DND-41 (cell line): ENCODE measurements around the gene KLHL6.

Experiments
- ATAC-seq: fragments of 200-7000 bp; cut with Tn5 transposase; 3 replicates; pipeline ENCODE4 v1.9.1; 2021; ENCODE audit warnings: low read depth; ENCODE audit not compliant: insufficient read depth
- DNase-seq: peaks from one replicate; pipeline ENCODE4 v3.0.0-alpha.2; 2020
- H2AFZ ChIP-seq: 2 replicates; pipeline ENCODE4 v1.6.0; 2012; ENCODE audit warnings: low read depth, low read length
- H3K27ac ChIP-seq: 2 replicates; pipeline ENCODE4 v1.5.1; 2012; ENCODE audit warnings: low read length, inconsistent platforms
- H3K27me3 ChIP-seq: fragments of 200-600 bp; sonication (generic); 2 replicates; pipeline ENCODE4 v1.6.0; 2012; ENCODE audit warnings: low read length, mild to moderate bottlenecking, inconsistent platforms; ENCODE audit not compliant: insufficient read depth, poor library complexity
- H3K36me3 ChIP-seq: 2 replicates; pipeline ENCODE4 v1.5.1; 2012; ENCODE audit warnings: low read length, inconsistent platforms; ENCODE audit not compliant: insufficient read depth
- H3K4me1 ChIP-seq: 2 replicates; pipeline ENCODE4 v1.5.1; 2012; ENCODE audit warnings: mild to moderate bottlenecking, low read length; ENCODE audit not compliant: insufficient read depth
- H3K4me2 ChIP-seq: 2 replicates; pipeline ENCODE4 v1.6.0; 2012; ENCODE audit warnings: mild to moderate bottlenecking, moderate library complexity, low read length, inconsistent platforms; ENCODE audit not compliant: insufficient read depth
- H3K4me3 ChIP-seq, 2 experiments: fragments of 200-600 bp in 1 of 2; shearing (Covaris generic) in 1 of 2; 2 replicates each; pipeline ENCODE4 v1.5.1; 2012 to 2016; ENCODE audit warnings: inconsistent platforms in 2 of 2, low read length in 2 of 2, mild to moderate bottlenecking in 2 of 2, low read depth in 1 of 2, moderate library complexity in 1 of 2
- H3K79me2 ChIP-seq: 2 replicates; pipeline ENCODE4 v1.6.0; 2012; ENCODE audit warnings: low read length, inconsistent platforms; ENCODE audit not compliant: insufficient read depth
- H3K9ac ChIP-seq: 2 replicates; pipeline ENCODE4 v1.6.0; 2012; ENCODE audit warnings: low read depth, mild to moderate bottlenecking, inconsistent platforms, low read length, moderate library complexity
- H3K9me3 ChIP-seq: 2 replicates; pipeline ENCODE4 v1.5.1; 2012; ENCODE audit warnings: low read length, moderate library complexity, mild to moderate bottlenecking, inconsistent platforms; ENCODE audit not compliant: insufficient read depth, severe bottlenecking
- H4K20me1 ChIP-seq: 2 replicates; pipeline ENCODE4 v1.6.0; 2012; ENCODE audit warnings: low read length; ENCODE audit not compliant: insufficient read depth
- CTCF ChIP-seq: IDR thresholded peaks from 2 replicates; pipeline ENCODE4 v1.5.1; 2012; ENCODE audit warnings: borderline replicate concordance, low read length, moderate library complexity, mild to moderate bottlenecking; ENCODE audit not compliant: poor library complexity, severe bottlenecking; ENCODE audit errors: extremely low read depth
- EZH2 ChIP-seq: IDR thresholded peaks from 3 replicates; pipeline ENCODE4 v1.6.1; 2012; ENCODE audit warnings: borderline replicate concordance, low read depth, mild to moderate bottlenecking, moderate library complexity, low read length, inconsistent platforms; ENCODE audit not compliant: severe bottlenecking

Gene KLHL6

DNA sequence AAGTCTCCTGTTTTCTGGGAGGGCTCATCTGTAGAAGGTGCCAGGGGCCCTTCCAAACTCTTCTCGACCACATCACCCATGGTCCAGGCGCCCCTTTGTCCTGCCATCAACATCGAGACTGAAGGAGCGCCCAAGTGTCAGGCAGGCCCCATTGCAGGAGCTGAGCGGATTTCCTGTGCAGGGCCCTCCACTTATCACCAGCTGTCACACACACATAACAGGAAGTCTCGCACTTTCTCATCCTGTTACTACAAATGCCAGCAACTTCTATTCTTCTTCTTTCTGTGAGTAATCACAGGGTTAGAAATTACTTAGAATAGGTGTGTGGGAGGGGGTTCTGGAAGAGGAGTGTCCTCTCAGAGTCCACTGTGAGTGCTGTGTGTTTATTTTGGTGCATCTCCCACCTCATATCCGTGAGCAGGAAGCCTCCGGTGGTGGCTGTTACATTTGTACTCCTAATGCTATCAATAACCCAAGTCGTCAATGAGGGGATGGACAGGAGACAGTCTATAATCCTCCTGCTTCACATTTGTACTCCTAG is at the start of gene KLHL6:
Gene KLHL6, minus strand, starts transcription at position 166 of the 541 bp plus-strand sequence. Its CDS starts 53 bp downstream, at position 113.
- ATAC-seq (peak; percentile 98), DNase-seq (peak; percentile 80)
- Histone ChIP-seq H3K4me2 (peak within 1 kb of the TSS; percentile 79), H2AFZ (peak within 1 kb of the TSS; percentile 100), H3K9ac (peak within 1 kb of the TSS; percentile 77), H3K27me3 (no peaks in the 10 kb centered on the region), H3K79me2 (peaks cover 43% of the 10 kb centered on the region), H3K9me3 (no peaks in the 10 kb centered on the region), H4K20me1 (no peaks in the 10 kb centered on the region), H3K4me1 (peaks cover 43% of the 10 kb centered on the region), H3K27ac (peak within 1 kb of the TSS; percentile 94), H3K36me3 (no peaks in the 10 kb centered on the region), H3K4me3 (peak within 1 kb of the TSS; percentile 41 to 67)
- peak; percentile 5 for TF ChIP-seq CTCF
- no peak for TF ChIP-seq EZH2

GRCh38 chr3:183597959-183598358 is 42.5 kb upstream of the KLHL6 start:
- Histone ChIP-seq H2AFZ (no peak overlapping the region), H3K4me3 (no peak overlapping the region), H4K20me1 (no peaks in the 10 kb centered on the region), H3K79me2 (no peaks in the 10 kb centered on the region), H3K9me3 (peaks cover 14% of the 10 kb centered on the region), H3K36me3 (no peaks in the 10 kb centered on the region), H3K4me1 (no peaks in the 10 kb centered on the region), H3K27ac (no peak overlapping the region), H3K4me2 (no peak overlapping the region), H3K9ac (no peak overlapping the region), H3K27me3 (no peaks in the 10 kb centered on the region)
- DNase-seq, result no peak
- ATAC-seq, result no peak
- TF ChIP-seq CTCF (no peak), EZH2 (no peak)

GRCh38 chr3:183594636-183595035 is 39.1 kb upstream of the KLHL6 start:
- Histone ChIP-seq H3K27ac (no peak overlapping the region), H3K79me2 (no peaks in the 10 kb centered on the region), H3K4me1 (no peaks in the 10 kb centered on the region), H3K4me3 (no peak overlapping the region), H2AFZ (no peak overlapping the region), H3K9ac (no peak overlapping the region), H3K4me2 (no peak overlapping the region), H3K36me3 (no peaks in the 10 kb centered on the region), H3K27me3 (no peaks in the 10 kb centered on the region), H3K9me3 (peaks cover 14% of the 10 kb centered on the region), H4K20me1 (no peaks in the 10 kb centered on the region)
- TF ChIP-seq EZH2, result no peak
- no peak for TF ChIP-seq CTCF
- DNase-seq (no peak), ATAC-seq (no peak)

DNA sequence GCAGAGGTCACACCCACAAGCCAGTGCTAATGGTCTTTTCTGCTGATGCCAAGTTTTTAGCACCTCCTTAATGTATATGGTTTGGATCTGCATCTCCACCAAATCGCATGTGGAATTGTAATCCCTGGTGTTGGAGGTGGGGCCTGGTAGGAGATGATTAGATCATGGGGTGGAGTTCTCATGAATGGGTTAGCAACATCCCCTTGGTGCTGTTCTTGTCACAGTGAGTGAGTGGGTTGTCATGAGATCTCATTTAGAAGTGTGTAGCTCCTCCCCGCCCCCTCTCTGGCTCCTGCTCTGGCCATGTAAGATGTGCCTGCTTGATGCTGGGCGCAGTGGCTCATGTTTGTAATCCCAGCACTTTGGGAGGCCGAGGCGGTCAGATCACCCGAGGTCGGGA is 37.3 kb upstream of the KLHL6 start:
- DNase-seq (no peak), ATAC-seq (no peak)
- no peak overlapping the region for H3K4me3 ChIP-seq
- TF ChIP-seq CTCF (no peak), EZH2 (no peak)
- H3K4me2 ChIP-seq, result no peak overlapping the region
- no peak overlapping the region for H3K9ac ChIP-seq
- H3K79me2 ChIP-seq, result no peaks in the 10 kb centered on the region
- no peak overlapping the region for H3K27ac ChIP-seq
- no peaks in the 10 kb centered on the region for H3K36me3 ChIP-seq
- H3K9me3 ChIP-seq, result peaks cover 5% of the 10 kb centered on the region
- H3K4me1 ChIP-seq, result peaks cover 6% of the 10 kb centered on the region
- no peaks in the 10 kb centered on the region for H3K27me3 ChIP-seq
- no peak overlapping the region for H2AFZ ChIP-seq
- H4K20me1 ChIP-seq, result no peaks in the 10 kb centered on the region
